HG02588 (cell line): ENCODE data around the gene REC8.

Source experiments
- ATAC-seq: cut with Tn5 transposase; IDR thresholded peaks from one replicate; pipeline ENCODE4 v1.9.1; 2021; ENCODE audit warnings: mild to moderate bottlenecking, moderate library complexity; ENCODE audit not compliant: unreplicated experiment

REC8 gene

GRCh38 chr14:24224618-24225071 lies 52.8 kb downstream of the REC8 start:
- no peak for ATAC-seq

- ATAC-seq = no peak
These were observed 54.6 kb downstream of the REC8 start for GRCh38 chr14:24226473-24226872.

GRCh38 chr14:24228902-24229301 lies 57.0 kb downstream of the REC8 start:
- no peak for ATAC-seq
